SH-SY5Y (cell line): ENCODE measurements around the gene LRFN4.

Experiments used
- GATA2 ChIP-seq: IDR thresholded peaks from 2 replicates; pipeline ENCODE4 v1.6.1; 2011; ENCODE audit warnings: mild to moderate bottlenecking, low read depth, low read length
- GATA3 ChIP-seq: IDR thresholded peaks from 2 replicates; pipeline ENCODE4 v1.6.1; 2011; ENCODE audit warnings: low read depth, mild to moderate bottlenecking, low read length, moderate library complexity

Gene LRFN4

GRCh38 chr11:66894141-66894540 is 37.3 kb downstream of the LRFN4 start:
- TF ChIP-seq GATA3 (no peak), GATA2 (no peak)

- TF ChIP-seq GATA3, result no peak
- no peak for TF ChIP-seq GATA2
Measured at GRCh38 chr11:66901964-66902390, 45.1 kb downstream of the LRFN4 start.

GRCh38 chr11:66902486-66903177 is 45.8 kb downstream of the LRFN4 start:
- TF ChIP-seq GATA2, result no peak

- TF ChIP-seq GATA3 (no peak), GATA2 (no peak)
Measured at GRCh38 chr11:66904055-66904454, 47.2 kb downstream of the LRFN4 start.

GRCh38 chr11:66904561-66904960 is 47.7 kb downstream of the LRFN4 start:
- TF ChIP-seq GATA2 (no peak), GATA3 (no peak)

GRCh38 chr11:66904981-66905521 is 48.2 kb downstream of the LRFN4 start:
- TF ChIP-seq GATA2 (no peak), GATA3 (no peak)

- TF ChIP-seq GATA3 (no peak), GATA2 (no peak)
Measured at GRCh38 chr11:66905631-66906030, 48.8 kb downstream of the LRFN4 start.

GRCh38 chr11:66906061-66906733 is 49.3 kb downstream of the LRFN4 start:
- no peak for TF ChIP-seq GATA2

- TF ChIP-seq GATA2 (no peak), GATA3 (no peak)
Measured at GRCh38 chr11:66907751-66908630, 51.1 kb downstream of the LRFN4 start.

GRCh38 chr11:66909181-66909580 is 52.3 kb downstream of the LRFN4 start:
- no peak for TF ChIP-seq GATA3
- TF ChIP-seq GATA2, result no peak

GRCh38 chr11:66910016-66910415 is 53.2 kb downstream of the LRFN4 start:
- no peak for TF ChIP-seq GATA2
- TF ChIP-seq GATA3, result no peak
